Activated effector memory CD4-positive, alpha-beta T cell treated with Interleukin-2 at 50 U/mL for 16 hours (primary cell): Measurements from ENCODE around the gene IL1RAP.
"Not testable (repeated sequence)": the region's sequence is repeated elsewhere in the genome, so short reads cannot be mapped to it uniquely, and the experiment has no call there.

Experiments
- DNase-seq: peaks from one replicate; pipeline ENCODE4 v3.0.0-alpha.2; 2020

IL1RAP gene

DNA sequence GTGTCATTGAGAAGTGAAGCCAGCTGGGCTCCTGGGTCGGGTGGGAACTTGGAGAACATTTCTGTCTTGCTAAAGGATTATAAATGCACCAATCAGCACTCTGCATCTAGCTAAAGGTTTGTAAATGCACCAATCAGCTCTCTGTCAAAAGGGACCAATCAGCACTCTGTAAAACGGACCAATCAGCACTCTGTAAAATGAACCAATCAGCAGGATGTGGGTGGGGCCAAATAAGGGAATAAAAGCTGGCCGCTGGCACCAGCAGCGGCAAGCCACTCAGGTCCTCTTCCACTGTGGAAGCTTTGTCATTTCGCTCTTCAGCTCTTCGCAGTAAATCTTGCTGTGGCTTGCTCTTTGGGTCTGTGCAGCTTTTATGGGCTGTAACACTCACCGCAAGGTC, 164.0 kb downstream of the IL1RAP start:
- not testable (repeated sequence) for DNase-seq

GRCh38 chr3:190680691-190681090, 166.8 kb downstream of the IL1RAP start:
- no peak for DNase-seq

- DNase-seq = no peak
Measured at GRCh38 chr3:190684776-190685175, 170.9 kb downstream of the IL1RAP start.

GRCh38 chr3:190686011-190686410, 172.1 kb downstream of the IL1RAP start:
- DNase-seq = no peak

DNA sequence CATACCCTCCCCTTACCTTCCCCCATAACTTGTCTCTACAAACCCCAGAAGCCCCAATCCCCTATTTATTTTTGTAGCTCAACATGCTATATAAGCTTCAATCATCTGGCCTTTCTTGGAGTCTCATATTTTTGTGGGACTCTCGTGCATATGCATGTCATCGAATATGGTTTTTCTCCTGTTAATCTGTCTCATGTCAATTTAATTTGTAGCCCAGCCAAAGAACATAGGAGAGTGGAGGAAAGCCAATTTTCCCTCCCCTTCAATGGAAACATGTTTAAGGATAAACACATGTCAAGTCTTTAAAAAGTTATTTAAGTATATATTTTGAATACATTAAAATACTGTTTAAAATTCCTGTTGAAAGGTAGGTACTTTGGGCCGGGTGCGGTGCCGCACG, 176.4 kb downstream of the IL1RAP start:
- no peak for DNase-seq

- DNase-seq = no peak
Measured at GRCh38 chr3:190692256-190692655, 178.4 kb downstream of the IL1RAP start.

DNA sequence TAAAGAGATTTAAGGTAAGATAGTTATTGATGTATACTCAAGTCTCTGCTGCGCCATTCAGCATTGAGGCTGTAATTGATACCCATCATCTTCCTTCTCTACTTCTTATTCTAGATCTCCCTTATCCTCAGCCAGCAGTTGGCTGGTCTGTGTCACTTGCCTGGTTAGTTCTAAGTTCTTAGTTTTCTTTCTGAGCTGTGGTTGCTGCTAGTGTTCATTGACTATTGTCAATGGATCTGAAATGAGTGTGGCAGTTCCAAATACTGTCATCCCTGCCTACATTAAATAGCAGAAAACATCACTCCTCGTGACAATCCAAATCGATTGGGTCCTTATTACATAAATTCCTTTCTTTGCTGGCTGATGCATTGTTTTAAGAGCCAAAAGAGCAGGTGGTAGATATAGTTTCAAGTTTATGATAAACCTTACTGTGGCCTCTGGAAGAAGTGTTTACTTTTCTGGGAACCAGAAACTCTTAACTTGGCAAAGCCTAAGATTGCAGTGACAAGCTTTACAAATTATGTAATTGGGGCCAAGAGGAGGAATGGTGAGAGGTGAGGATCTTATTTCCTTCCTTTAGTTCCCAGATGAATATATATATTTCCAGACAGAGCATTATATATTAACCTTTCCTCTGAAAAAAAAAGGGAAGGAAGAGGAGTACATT, 180.6 kb downstream of the IL1RAP start:
- no peak for DNase-seq

DNA sequence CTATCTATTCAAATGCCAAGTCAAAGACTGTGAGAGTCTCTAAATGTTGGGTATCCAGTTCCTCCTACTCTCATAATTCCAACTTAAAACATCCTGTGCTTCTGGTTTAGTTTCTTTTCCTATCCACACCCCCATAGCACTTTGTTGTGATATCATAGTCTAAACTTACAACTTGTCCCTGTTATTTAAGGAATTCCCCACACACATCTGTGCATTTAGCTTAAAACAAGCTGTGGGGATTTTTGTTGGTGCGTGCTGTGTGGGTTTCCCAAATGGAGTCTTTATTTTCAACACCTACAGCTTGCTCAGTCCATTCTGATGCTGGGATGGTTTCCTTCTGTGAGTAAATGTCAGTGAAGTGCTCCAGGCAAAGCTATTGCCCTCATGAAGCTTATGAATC, 181.3 kb downstream of the IL1RAP start:
- DNase-seq = no peak

DNA sequence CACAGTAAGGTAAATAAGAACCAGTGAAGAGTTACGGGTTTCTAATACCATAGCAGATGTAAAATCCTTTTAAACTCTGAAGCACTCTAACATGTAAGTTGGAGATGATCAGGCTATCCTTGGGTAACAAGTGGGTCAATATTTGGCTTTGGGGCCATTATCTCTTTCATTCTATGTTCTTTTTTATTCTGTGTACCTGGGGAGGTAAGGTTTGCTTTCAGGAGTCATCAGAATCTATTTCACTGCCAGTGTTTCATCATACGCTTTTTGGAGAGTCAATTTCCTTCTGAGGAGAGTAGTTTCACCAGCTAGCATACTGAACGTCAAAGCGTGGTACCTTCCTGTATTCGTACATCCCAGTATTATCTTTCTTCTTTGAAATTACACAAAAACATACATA, 182.1 kb downstream of the IL1RAP start:
- DNase-seq = no peak

GRCh38 chr3:190696777-190697501, 183.1 kb downstream of the IL1RAP start:
- no peak for DNase-seq

- DNase-seq = no peak
Measured at GRCh38 chr3:190697502-190697830, 183.6 kb downstream of the IL1RAP start.

DNA sequence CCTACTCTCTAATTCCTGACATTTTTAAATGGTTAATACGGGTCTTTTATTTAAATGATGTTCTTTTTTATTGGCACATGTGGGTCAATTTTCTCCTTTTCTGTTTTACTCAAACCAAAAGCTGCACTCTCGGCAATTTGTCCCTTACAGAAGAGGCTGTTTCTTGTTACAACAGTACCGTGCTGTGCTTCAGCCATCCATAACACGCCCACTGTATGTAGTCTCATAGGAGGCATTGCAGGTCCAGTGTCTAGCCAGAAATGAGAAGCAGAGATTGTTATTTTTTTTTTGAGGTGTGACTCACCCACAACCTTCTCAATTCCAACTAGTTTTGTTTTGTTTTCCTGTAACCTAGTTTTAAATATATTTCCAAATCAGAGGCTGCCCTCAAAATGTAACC, 184.0 kb downstream of the IL1RAP start:
- no peak for DNase-seq

DNA sequence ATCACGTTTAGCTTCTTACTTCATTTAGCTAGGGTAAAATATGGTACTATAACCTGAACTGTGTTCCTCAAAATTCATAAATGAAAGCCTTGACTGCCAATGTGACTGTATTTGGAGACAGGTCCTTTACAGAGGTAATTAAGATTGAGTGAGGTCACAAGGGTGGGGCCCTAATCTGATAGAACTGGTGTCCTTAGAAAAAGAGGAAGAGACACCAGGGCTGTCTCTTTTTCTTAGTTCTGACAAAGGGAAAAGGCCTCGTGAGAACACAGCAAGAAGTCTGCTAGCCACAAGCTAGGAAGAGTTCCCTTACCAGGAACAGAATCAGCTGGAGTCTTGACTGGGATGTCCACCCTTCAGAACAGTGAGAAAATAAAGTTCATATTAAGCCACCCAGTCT, 185.9 kb downstream of the IL1RAP start:
- DNase-seq = no peak

- DNase-seq = no peak
Measured at GRCh38 chr3:190701096-190701532, 187.2 kb downstream of the IL1RAP start.

DNA sequence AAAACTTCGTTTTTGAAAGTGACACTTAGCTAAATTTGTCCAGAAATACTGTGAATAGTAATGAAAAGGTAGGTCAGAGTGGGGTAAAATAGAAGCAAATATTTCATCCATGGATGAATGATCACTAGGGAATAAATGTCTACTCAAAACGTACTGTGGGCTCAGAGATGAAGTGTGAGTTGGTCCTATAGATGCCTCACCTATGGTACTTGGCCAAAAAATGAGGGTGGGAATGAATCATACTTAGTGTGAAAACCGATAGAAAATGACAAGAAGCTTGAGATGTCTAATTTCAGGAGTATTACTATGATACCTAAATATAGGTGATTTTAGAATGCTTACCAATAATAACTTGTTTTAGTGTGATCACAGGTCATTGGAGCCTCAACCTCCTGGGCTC, 192.7 kb downstream of the IL1RAP start:
- no peak for DNase-seq
